ENCODE data around the gene THRA.

The THRA gene

DNA sequence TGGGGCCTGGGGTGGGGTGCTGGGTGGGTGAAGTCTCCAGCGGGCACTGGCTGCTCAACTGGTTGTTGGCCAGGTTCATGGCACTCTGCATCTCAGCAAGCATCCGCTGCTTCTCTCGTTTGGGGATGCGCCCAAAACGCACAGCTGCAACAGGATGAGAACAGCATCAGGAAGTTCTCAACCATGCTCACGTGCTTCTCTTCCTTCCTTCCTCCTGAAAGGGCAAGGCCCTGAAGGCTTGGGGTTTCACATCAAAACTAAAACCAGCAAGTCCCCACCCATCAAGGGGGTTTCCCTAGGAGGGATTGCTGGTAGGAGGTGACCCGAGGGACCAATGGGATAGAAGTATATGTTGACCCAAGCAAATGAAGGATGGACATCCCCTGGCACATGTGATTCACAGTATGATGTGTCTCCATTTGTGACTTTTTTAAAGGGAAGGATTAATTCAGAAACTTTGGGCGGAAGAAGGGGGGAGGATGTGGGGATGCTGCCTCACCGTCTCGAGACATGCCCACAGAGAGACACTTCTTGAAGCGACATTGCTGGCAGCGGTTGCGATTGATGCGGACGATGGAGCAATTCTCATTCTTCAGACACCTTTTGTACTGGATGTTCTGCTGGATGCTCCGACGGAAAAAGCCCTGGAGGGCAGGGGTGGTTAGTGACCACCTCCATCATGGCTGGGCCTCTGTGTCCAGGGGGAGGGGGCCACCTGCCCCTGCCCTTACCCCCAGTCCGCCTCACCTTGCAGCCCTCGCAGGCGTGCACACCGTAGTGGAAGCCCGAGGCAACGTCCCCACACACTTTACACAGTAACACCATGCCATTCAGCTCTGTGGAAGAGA, 33.4 kb downstream of the THRA start:
- TF ChIP-seq, protein P1, sequence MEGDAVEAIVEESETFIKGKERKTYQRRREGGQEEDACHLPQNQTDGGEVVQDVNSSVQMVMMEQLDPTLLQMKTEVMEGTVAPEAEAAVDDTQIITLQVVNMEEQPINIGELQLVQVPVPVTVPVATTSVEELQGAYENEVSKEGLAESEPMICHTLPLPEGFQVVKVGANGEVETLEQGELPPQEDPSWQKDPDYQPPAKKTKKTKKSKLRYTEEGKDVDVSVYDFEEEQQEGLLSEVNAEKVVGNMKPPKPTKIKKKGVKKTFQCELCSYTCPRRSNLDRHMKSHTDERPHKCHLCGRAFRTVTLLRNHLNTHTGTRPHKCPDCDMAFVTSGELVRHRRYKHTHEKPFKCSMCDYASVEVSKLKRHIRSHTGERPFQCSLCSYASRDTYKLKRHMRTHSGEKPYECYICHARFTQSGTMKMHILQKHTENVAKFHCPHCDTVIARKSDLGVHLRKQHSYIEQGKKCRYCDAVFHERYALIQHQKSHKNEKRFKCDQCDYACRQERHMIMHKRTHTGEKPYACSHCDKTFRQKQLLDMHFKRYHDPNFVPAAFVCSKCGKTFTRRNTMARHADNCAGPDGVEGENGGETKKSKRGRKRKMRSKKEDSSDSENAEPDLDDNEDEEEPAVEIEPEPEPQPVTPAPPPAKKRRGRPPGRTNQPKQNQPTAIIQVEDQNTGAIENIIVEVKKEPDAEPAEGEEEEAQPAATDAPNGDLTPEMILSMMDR (conservative IDR thresholded peaks at IDR 0.05) = no peak
- no peak overlapping the region for H3K27ac ChIP-seq

DNA sequence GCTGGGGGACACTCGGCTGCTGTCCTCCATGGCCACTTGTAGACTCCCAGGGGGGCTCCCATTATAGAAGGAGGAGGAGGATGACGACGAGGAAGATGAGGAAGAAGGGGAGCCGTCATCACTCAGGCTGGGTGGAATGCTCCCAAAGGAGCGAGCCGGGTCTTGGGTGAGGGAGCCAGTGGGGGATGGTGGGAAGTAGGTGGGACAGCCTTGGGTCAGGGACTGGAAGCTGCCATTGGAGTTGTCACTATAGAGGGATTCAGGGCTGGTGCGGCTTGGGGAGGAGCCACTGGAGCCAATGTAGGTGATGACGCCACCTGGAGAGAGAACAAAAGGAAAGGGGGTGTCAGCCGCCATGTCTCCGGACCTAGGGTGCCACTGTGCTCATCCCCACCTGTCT, 34.3 kb downstream of the THRA start:
- H3K27ac ChIP-seq = no peak overlapping the region
- TF ChIP-seq, protein P1 (conservative IDR thresholded peaks at IDR 0.05) = no peak

DNA sequence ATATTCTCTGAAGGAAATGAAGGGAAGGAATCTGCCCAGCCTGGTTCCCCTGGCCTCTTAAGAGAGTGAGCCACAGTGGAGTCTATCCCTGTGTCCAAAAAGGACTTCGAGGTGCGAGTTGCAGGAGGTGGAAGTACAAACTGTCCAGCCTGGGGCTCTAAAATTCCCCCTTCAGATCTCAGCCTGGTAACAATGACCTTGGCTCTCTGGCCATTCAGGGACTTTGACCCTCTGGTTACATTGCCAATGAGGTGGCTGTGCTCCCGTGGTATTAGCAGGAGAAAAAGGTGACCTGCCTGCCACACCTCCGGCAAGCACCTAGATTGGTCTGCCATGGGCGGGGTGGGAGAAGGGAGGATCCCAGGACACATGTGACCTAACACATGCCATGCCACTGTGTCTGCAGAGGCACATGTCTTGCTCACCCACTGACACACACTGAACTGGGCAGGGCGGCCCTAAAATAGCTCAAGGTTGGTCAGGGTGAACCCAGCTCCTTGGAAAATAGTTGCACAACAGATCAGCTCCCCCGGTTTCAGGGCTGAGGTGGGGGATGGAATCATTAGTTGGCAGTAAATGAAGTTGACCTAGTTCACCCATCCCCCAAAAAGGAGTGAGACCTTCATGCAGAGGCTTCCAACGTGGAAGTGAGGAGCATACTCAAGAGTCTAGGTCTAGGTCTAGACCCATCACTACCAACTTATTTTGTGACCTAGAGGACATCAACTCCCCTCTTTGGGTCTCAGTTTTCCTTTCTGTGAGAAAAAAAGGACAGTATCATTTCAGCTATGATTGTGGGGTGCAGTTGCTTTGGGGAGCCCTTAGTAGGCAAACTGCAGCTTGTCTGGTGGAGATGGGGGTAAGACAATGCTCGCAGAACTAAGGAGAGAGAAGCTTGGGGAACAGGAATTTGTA, 35.4 kb downstream of the THRA start:
- TF ChIP-seq, protein P1 (conservative IDR thresholded peaks at IDR 0.05) = no peak
- H3K27ac ChIP-seq = peak overlapping the region; percentile 75

DNA sequence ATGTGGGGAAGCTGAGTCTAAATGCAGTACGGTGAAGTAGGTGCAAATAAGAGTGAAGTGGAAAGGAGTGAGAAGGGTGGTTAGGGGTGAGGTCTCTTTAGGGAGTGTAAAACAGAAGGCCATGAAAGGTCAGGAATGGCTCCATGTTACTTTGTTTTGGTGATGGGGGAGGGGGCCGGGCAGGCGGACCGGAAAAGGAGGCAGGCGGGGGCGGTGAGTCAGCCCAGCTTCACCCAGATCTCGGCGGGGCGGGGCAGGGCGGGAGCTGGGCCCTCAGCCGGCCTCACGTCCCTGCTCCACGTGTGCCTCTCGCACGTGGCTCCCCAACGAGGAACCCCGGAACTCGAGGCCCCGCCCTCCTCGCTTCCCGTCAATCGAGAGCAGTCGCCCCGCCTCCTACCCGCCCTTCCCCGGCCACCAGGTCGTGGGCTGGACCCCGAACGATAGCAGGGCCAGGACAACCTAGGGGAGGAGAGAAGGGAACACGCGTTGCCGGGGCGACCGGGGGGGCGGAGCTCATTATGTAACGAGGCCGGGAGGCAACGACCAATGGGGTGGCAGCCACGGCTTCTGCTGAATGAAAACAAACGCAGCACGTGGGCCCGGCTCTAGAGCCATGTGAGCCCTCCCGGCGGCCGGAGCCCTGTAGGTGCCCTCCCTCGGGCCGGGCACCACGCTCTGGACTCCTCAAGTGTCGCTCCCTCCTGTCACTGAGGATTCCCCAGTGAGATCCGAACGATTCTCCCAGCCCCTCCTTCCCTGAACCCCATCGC, 36.3 kb downstream of the THRA start:
- TF ChIP-seq, protein P1 (conservative IDR thresholded peaks at IDR 0.05) = no peak
- H3K27ac ChIP-seq = peak overlapping the region; percentile 75

DNA sequence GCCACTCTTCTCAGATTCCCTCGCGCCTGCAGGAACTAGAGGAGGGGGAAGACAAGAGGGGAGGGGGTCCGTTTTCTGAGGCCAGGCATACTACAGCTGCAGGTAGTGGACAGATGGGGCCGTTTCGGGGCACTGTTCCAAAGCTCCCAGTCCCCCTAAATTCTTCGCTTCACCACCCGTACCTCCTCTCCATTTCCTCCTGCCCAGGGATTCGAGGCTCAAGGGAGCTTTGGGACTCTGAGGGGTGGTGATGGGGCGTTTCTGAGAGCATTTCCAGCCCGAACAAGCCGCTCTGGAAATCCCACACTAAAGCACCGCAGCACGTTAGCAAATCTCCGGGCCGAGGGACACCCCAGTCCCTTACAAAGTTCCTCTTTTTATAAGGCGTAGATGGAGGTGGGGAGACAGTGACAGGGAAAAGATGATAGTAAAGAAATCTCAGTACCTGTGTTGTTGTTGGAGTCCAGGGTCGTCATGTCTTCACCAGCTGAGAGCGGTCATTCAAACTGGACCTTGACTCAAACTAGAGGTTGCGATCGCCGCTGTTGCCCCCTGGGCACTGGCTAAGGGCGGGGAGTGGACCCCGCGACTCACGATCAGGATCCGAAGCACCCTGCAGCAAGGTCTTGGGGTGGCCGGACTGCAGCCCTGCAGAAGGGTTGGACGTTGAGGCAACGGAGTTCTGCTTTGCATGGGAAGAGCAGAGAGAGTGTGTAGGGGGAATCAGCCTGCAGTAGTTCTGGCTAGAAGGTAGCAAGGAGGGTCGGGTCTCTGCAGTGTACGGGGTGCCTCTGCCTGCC, 37.1 kb downstream of the THRA start:
- TF ChIP-seq, protein P1 (conservative IDR thresholded peaks at IDR 0.05) = no peak
- peak overlapping the region; percentile 75 for H3K27ac ChIP-seq

DNA sequence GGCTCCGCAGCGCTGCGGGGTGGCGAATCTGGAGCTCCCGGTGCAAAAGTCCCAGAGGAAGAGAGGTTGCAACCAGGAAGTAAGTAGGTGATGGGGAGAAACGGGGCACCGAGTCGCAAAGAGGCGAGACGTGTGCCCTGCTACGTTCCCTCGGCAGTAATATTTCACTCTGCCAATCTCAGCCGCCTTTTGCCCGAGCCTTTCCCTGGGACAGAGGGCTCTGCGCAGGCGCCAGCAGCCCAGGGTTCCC, 37.6 kb downstream of the THRA start, which contains the start of gene NR1D1:
Gene NR1D1, minus strand, starts transcription at position 171 of the 250 bp plus-strand sequence. CDS start 495 bp downstream, outside the sequence.
- TF ChIP-seq, protein P1 (conservative IDR thresholded peaks at IDR 0.05) = no peak

More for the DNA sequence above, 37.6 kb downstream of the THRA start, which contains the start of gene NR1D1:
- H3K27ac ChIP-seq = peak within 1 kb of the TSS; percentile 75

Measured in VCaP (cell line).